ENCODE results near the gene BPHL. TPM values are rescaled to one million over a fixed set of nuclear protein-coding genes. Genes with fewer than 3 reads are reported as not detected.
A peak's percentile ranks its signal among the peaks of the same experiment; 100 is the strongest.

The BPHL gene
- total and polyA plus RNA-seq, 10 of the 15 experiments (the other 5 are each of a cell fraction or from before 2014, with no cell fraction given), result 8.0 to 17.8 (median 12.4) TPM

- DNase-seq (ENCODE audit: low read depth, low spot score) (no peak), ATAC-seq (no peak), FAIRE-seq (no peak)
- intact Hi-C loops (cut with micrococcal nuclease; ENCODE audit: unreplicated experiment), result loop anchor here (2.0 kb wide), 1 partner anchor 49 kb away; the partner anchor contains the start of gene RIPK1
- in situ Hi-C loops (cut with MboI), result no loop called here
- BruUV-seq (replicated peaks), result no TSS peak
- H3K4me1 ChIP-seq (ENCODE audit: control insufficient read depth, insufficient read depth, low read length), result peaks cover 6% of the 10 kb centered on the region; the same call in 1 of the 2 replicates
- ChIA-PET CTCF (no interaction called here), SMC1A (ENCODE audit: uncharacterized antibody, unreplicated experiment) (interaction anchor here (1.0 kb wide), 1 partner anchor 118 kb away, joined by 4 read pairs; the partner anchor contains the start of gene NQO2), POLR2A (no interaction called here), RAD21 (ENCODE audit: unreplicated experiment) (no interaction called here)
- peaks cover 2 to 3% of the 10 kb centered on the region in 2 experiments for H3K36me3 ChIP-seq (ENCODE audit: control insufficient read depth in 2 of 2, insufficient read depth in 2 of 2, low read length in 1 of 2)
- no peaks in the 10 kb centered on the region for H3K27me3 ChIP-seq (replicated peaks in 1 of 2; ENCODE audit: control insufficient read depth in 2 of 2, insufficient read depth in 2 of 2, low read length in 1 of 2)
- H3K79me2 ChIP-seq (ENCODE audit: control insufficient read depth, insufficient read depth, low read length), result no peaks in the 10 kb centered on the region
- H2AFZ ChIP-seq (ENCODE audit: control insufficient read depth, low read depth, low read length), result peak overlapping the region; percentile 98
- H4K20me1 ChIP-seq (ENCODE audit: control insufficient read depth, insufficient read depth), result no peaks in the 10 kb centered on the region
- H3K9me3 ChIP-seq (replicated peaks; ENCODE audit: control insufficient read depth, insufficient read depth, low read length), result no peaks in the 10 kb centered on the region
- peak overlapping the region; percentile 87 for H3K4me3 ChIP-seq
- WGBS (ENCODE audit: insufficient coverage, insufficient replicate concordance, low lambda C conversion rate, missing lambda C conversion rate), result 6% methylated on average over 8 of the region's 8 CpGs
- peak overlapping the region; percentile 75 for H3K4me2 ChIP-seq (ENCODE audit: control insufficient read depth, insufficient read depth)
- peak overlapping the region; percentile 42 for H3K9ac ChIP-seq (ENCODE audit: control insufficient read depth, insufficient read depth, low read length)
- peak overlapping the region; percentile 86 for H3K27ac ChIP-seq (ENCODE audit: control insufficient read depth, insufficient read depth)
- TF ChIP-seq IRF4 (IDR thresholded peaks at IDR 0.05; ENCODE audit: low read depth, low read length) (no peak), ATF2 (IDR thresholded peaks at IDR 0.05; ENCODE audit: low read length) (no peak), CBFB (IDR thresholded peaks at IDR 0.05; ENCODE audit: low read depth) (0 out of 2 replicates have a peak, but pooled peaks have one; percentile 5), HDAC6 (IDR thresholded peaks at IDR 0.05; ENCODE audit: unreplicated experiment) (no peak), ZNF592 (IDR thresholded peaks at IDR 0.05) (no peak), SMARCA5 (IDR thresholded peaks at IDR 0.05) (0 out of 2 replicates have a peak, but pooled peaks have one; percentile 47), MLLT1 (IDR thresholded peaks at IDR 0.05) (peak; percentile 37; the same call in 1 of the 2 replicates), YBX1 (IDR thresholded peaks at IDR 0.05) (no peak), POU2F2 (IDR thresholded peaks at IDR 0.05; ENCODE audit: borderline replicate concordance, low read depth, low read length) (no peak), ELK1 (IDR thresholded peaks at IDR 0.05; ENCODE audit: low read depth, low read length) (no peak), CBX3 (IDR thresholded peaks at IDR 0.05; ENCODE audit: borderline replicate concordance, low read depth) (no peak), IRF5 (IDR thresholded peaks at IDR 0.05; ENCODE audit: borderline replicate concordance) (no peak), TCF12 (IDR thresholded peaks at IDR 0.05; ENCODE audit: low read depth, low read length) (no peak), BCL11A (IDR thresholded peaks at IDR 0.05; ENCODE audit: low read depth, low read length) (no peak)
Observed at GRCh38 chr6:3117912-3118352, 579 bp upstream of the BPHL start.
